Activated CD4-positive, alpha-beta T cell treated with anti-CD3 and anti-CD28 coated beads for 36 hours (primary cell): ENCODE results near the gene IL3. TPM values are rescaled to one million over a fixed set of nuclear protein-coding genes. Genes with fewer than 3 reads are reported as not detected.

ENCODE experiments used
- ATAC-seq: fragments of 200-7000 bp; cut with Tn5 transposase; one replicate; pipeline ENCODE4 v1.10.0; 2021; ENCODE audit warnings: mild to moderate bottlenecking, moderate library complexity
- CTCF ChIA-PET: fragments of 350-600 bp; sonication (Branson Sonifier 250); formaldehyde crosslinking; loops from one replicate; lab custom pipeline; 2021; ENCODE audit warnings: antibody characterized with exemption; lab: Charles Lee
- POLR2A ChIA-PET: fragments of 350-600 bp; sonication (Branson Sonifier 250); formaldehyde crosslinking; loops from one replicate; lab custom pipeline; 2021; ENCODE audit warnings: antibody characterized with exemption, inconsistent platforms; lab: Charles Lee
- DNase-seq: peaks from one replicate; pipeline ENCODE4 v3.0.0-alpha.2; 2020
- H3K27ac Mint-ChIP-seq: one replicate; pipeline ENCODE4 v1.8.0; 2021; ENCODE audit warnings: mixed read lengths
- H3K27me3 Mint-ChIP-seq: one replicate; pipeline ENCODE4 v1.8.0; 2021; ENCODE audit warnings: mixed read lengths
- H3K36me3 Mint-ChIP-seq: one replicate; pipeline ENCODE4 v1.8.0; 2021; ENCODE audit warnings: low read depth, mixed read lengths
- H3K4me1 Mint-ChIP-seq: one replicate; pipeline ENCODE4 v1.8.0; 2021; ENCODE audit warnings: mixed read lengths
- H3K4me3 Mint-ChIP-seq: one replicate; pipeline ENCODE4 v1.8.0; 2021; ENCODE audit warnings: mild to moderate bottlenecking, moderate library complexity, mixed read lengths
- H3K9me3 Mint-ChIP-seq: one replicate; pipeline ENCODE4 v1.8.0; 2021; ENCODE audit warnings: low read depth, mixed read lengths
- intact Hi-C, 2 experiments: fragments of 100-400 bp; cut with DNase I in 1 of 2; cut with micrococcal nuclease in 1 of 2; formaldehyde crosslinking; loops; one replicate each; pipeline versions ENCODE4 v1.14.2 to v1.15.1; 2022 to 2024; cut with DNase I, micrococcal nuclease
- total RNA-seq, 2 experiments: library from RNA; stranded (reverse); gene quantifications; one replicate each; pipeline ENCODE4 v1.2.3, GENCODE V29; 2021

IL3 gene
- total RNA-seq, 2 experiments from 2014 or later, result 10.8 to 11.6 TPM

- CTCF ChIA-PET, result interaction anchor here (0.7 to 2.2 kb wide), 2 partner anchors 12 to 103 kb away, joined by 3 to 8 read pairs; no protein-coding TSS in a partner anchor
- intact Hi-C loops, result no loop called here
- Mint-ChIP-seq H3K36me3 (peaks cover 2% of the 10 kb centered on the region), H3K9me3 (no peaks in the 10 kb centered on the region), H3K4me1 (peaks cover 45% of the 10 kb centered on the region), H3K27me3 (no peaks in the 10 kb centered on the region), H3K27ac (peak overlapping the region; percentile 53), H3K4me3 (peak overlapping the region; percentile 61)
- DNase-seq, result peak; percentile 71
- POLR2A ChIA-PET, result no interaction called here
- peak; percentile 59 for ATAC-seq
These were observed 14.6 kb downstream of the IL3 start for GRCh38 chr5:132074772-132075718.

- Mint-ChIP-seq H3K4me3 (peak overlapping the region; percentile 61), H3K27ac (peak overlapping the region; percentile 24), H3K36me3 (peaks cover 2% of the 10 kb centered on the region), H3K9me3 (no peaks in the 10 kb centered on the region), H3K27me3 (no peaks in the 10 kb centered on the region), H3K4me1 (peaks cover 40% of the 10 kb centered on the region)
- CTCF ChIA-PET, result interaction anchor here (0.7 kb wide), 1 partner anchor 103 kb away, joined by 3 read pairs; no protein-coding TSS in a partner anchor
- intact Hi-C loops, result no loop called here
- POLR2A ChIA-PET, result no interaction called here
- DNase-seq, result no peak
- ATAC-seq, result no peak
These were observed 15.2 kb downstream of the IL3 start for GRCh38 chr5:132075719-132076077.

- ATAC-seq (no peak), DNase-seq (no peak)
- no peaks in the 10 kb centered on the region for H3K9me3 Mint-ChIP-seq
- H3K27ac Mint-ChIP-seq, result no peak overlapping the region
- ChIA-PET CTCF (no interaction called here), POLR2A (no interaction called here)
- H3K27me3 Mint-ChIP-seq, result no peaks in the 10 kb centered on the region
- H3K4me1 Mint-ChIP-seq, result peaks cover 34% of the 10 kb centered on the region
- peaks cover 2% of the 10 kb centered on the region for H3K36me3 Mint-ChIP-seq
- intact Hi-C loops, result no loop called here
- peak overlapping the region; percentile 37 for H3K4me3 Mint-ChIP-seq
These were observed 15.9 kb downstream of the IL3 start for GRCh38 chr5:132076202-132076830.

GRCh38 chr5:132076983-132077382 lies 16.5 kb downstream of the IL3 start:
- Mint-ChIP-seq H3K27ac (no peak overlapping the region), H3K4me3 (no peak overlapping the region), H3K4me1 (peaks cover 35% of the 10 kb centered on the region), H3K27me3 (no peaks in the 10 kb centered on the region), H3K36me3 (peaks cover 2% of the 10 kb centered on the region), H3K9me3 (no peaks in the 10 kb centered on the region)
- ChIA-PET CTCF (no interaction called here), POLR2A (no interaction called here)
- ATAC-seq (no peak), DNase-seq (no peak)
- intact Hi-C loops, result no loop called here

DNA sequence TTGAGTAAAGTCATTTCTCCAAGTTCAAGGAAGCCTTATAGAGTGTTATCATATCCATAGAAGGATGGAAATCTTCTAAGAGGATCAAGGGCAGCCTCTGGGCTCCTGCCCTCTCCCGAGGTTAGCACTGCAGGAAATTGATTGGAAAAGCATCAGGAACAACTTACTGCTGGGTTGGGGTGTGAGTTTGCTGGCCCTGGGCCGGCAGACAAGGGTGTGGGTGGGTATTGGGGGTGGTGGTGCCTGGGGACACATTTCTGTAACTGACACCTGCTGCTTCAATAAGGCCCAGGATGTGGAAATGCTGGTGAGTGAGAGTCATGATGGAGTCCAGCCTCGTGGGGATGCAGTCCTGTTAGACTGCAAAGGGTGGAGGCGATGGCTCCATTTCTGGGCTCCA lies 18.6 kb downstream of the IL3 start:
- CTCF ChIA-PET, result no interaction called here
- Mint-ChIP-seq H3K27ac (peak overlapping the region; percentile 47), H3K9me3 (no peaks in the 10 kb centered on the region), H3K36me3 (peaks cover 2% of the 10 kb centered on the region), H3K4me3 (no peak overlapping the region), H3K27me3 (no peaks in the 10 kb centered on the region), H3K4me1 (peaks cover 40% of the 10 kb centered on the region)
- intact Hi-C loops, result no loop called here
- no peak for ATAC-seq
- DNase-seq, result no peak
- POLR2A ChIA-PET, result no interaction called here

- Mint-ChIP-seq H3K4me3 (no peak overlapping the region), H3K36me3 (peaks cover 2% of the 10 kb centered on the region), H3K27me3 (no peaks in the 10 kb centered on the region), H3K9me3 (no peaks in the 10 kb centered on the region), H3K4me1 (peaks cover 40% of the 10 kb centered on the region), H3K27ac (no peak overlapping the region)
- intact Hi-C loops, result no loop called here
- CTCF ChIA-PET, result no interaction called here
- DNase-seq, result no peak
- POLR2A ChIA-PET, result no interaction called here
- no peak for ATAC-seq
These were observed 19.2 kb downstream of the IL3 start for GRCh38 chr5:132079619-132080018.

DNA sequence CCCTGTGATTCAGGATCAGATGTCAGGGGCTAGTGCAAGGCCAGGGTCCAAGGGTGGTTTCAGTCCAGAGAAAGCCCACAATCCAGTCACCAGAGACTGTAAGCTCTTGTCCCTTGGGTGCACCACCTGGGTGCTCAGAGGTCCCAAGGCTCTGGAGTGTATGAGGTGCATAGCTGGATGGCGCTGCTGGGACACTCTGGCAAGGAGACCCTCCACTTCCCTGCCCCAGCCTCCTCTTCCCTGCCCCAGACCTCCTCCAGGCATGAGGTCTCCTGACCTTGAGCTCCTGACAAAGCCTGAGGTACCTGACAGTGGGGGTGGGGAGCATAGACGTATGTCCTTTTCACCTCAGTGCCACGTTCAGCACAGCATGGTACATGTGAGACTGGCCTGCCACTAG lies 20.1 kb downstream of the IL3 start:
- ChIA-PET CTCF (no interaction called here), POLR2A (interaction anchor here (0.8 kb wide), 1 partner anchor 19 kb away, joined by 3 read pairs; no protein-coding TSS in a partner anchor)
- H3K4me1 Mint-ChIP-seq, result peaks cover 38% of the 10 kb centered on the region
- H3K27ac Mint-ChIP-seq, result peak overlapping the region; percentile 32
- intact Hi-C loops, result no loop called here
- ATAC-seq, result no peak
- H3K27me3 Mint-ChIP-seq, result peaks cover 5% of the 10 kb centered on the region
- no peaks in the 10 kb centered on the region for H3K9me3 Mint-ChIP-seq
- H3K4me3 Mint-ChIP-seq, result no peak overlapping the region
- H3K36me3 Mint-ChIP-seq, result no peaks in the 10 kb centered on the region
- no peak for DNase-seq

DNA sequence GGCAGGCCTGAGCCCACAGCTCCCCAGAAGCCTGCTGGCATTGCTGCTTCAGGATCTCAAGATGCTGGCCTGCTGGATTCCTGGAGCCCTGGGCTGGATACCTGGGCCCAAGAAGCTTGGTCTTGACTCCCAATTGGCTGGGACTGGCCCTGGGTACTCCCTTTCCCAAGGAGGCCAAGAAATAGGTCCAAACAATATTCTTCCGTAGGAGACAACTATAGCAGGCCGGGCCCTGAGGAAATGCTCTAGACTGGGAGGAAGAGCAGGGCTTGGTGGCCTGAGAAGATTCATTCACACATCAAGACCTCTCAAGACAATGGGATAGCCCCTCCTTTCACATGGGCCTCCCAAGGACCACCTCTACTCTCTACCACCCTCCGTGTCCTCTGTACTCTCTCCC lies 21.0 kb downstream of the IL3 start:
- no peak for ATAC-seq
- intact Hi-C loops, result no loop called here
- no peak overlapping the region for H3K4me3 Mint-ChIP-seq
- peak overlapping the region; percentile 26 for H3K27ac Mint-ChIP-seq
- POLR2A ChIA-PET, result interaction anchor here (1.1 kb wide), 1 partner anchor 21 kb away, joined by 3 read pairs; no protein-coding TSS in a partner anchor
- peaks cover 41% of the 10 kb centered on the region for H3K4me1 Mint-ChIP-seq
- DNase-seq, result no peak
- CTCF ChIA-PET, result interaction anchor here (0.6 kb wide), 1 partner anchor 1371 kb away, joined by 4 read pairs; no protein-coding TSS in a partner anchor
- H3K27me3 Mint-ChIP-seq, result peaks cover 5% of the 10 kb centered on the region
- no peaks in the 10 kb centered on the region for H3K9me3 Mint-ChIP-seq
- H3K36me3 Mint-ChIP-seq, result no peaks in the 10 kb centered on the region

- ATAC-seq, result no peak
- Mint-ChIP-seq H3K27me3 (peaks cover 5% of the 10 kb centered on the region), H3K4me3 (no peak overlapping the region), H3K4me1 (peaks cover 45% of the 10 kb centered on the region), H3K36me3 (no peaks in the 10 kb centered on the region), H3K9me3 (no peaks in the 10 kb centered on the region), H3K27ac (peak overlapping the region; percentile 29)
- DNase-seq, result no peak
- intact Hi-C loops, result loop anchor here (1.0 kb wide), 1 partner anchor 17 kb away; no protein-coding TSS in a partner anchor
- POLR2A ChIA-PET, result interaction anchor here (0.9 to 1.1 kb wide), 2 partner anchors 11 to 20 kb away, joined by 3 read pairs; no protein-coding TSS in a partner anchor
- CTCF ChIA-PET, result interaction anchor here (0.6 to 1.1 kb wide), 4 partner anchors 9 to 29 kb away, joined by 3 to 4 read pairs (median 3); no protein-coding TSS in a partner anchor
These were observed 22.0 kb downstream of the IL3 start for GRCh38 chr5:132082329-132083023.

DNA sequence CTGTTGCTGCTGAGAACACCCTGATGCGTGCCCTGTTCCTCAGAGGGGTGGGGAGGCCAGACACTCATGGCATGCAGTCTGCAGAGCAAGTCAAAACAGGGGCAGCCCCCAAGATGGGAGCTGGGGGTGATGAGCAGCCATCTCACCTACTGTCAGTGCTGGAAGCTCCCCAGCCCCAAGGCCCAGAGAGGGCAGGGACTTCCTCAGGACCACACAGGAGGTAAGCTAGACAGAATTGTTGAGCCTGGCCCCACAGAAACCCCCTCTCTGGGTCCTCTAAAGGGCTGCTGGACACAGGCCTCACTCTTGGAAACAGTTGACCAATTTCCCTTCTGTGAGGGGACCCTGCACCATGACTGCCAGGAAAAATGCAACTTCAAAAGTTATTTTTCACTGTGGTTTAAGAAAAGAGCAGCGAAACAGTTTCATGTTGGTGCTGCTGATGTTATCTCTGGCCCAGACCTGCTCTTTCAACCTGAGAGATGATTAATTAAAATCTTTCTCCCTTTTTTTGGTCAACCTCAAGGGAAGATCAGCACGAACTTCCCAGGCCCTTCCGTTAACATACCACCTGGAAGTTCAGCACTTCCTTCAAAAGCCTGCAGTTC lies 22.7 kb downstream of the IL3 start:
- peak overlapping the region; percentile 14 for H3K4me3 Mint-ChIP-seq
- no peaks in the 10 kb centered on the region for H3K36me3 Mint-ChIP-seq
- H3K9me3 Mint-ChIP-seq, result no peaks in the 10 kb centered on the region
- ChIA-PET CTCF (interaction anchor here (0.6 to 1.1 kb wide), 4 partner anchors 8 to 155 kb away, joined by 3 to 4 read pairs (median 3); no protein-coding TSS in a partner anchor), POLR2A (interaction anchor here (0.9 kb wide), 1 partner anchor 11 kb away, joined by 3 read pairs; no protein-coding TSS in a partner anchor)
- peak overlapping the region; percentile 29 for H3K27ac Mint-ChIP-seq
- peak; percentile 76 for DNase-seq
- H3K4me1 Mint-ChIP-seq, result peaks cover 45% of the 10 kb centered on the region
- intact Hi-C loops, result loop anchor here (1.0 kb wide), 1 partner anchor 16 kb away; no protein-coding TSS in a partner anchor
- H3K27me3 Mint-ChIP-seq, result peaks cover 5% of the 10 kb centered on the region
- peak; percentile 91 for ATAC-seq
